Nucleus accumbens (tissue), 56 donors: Measurements from ENCODE around the gene PPFIBP1.
"Not testable (repeated sequence)": the region's sequence is repeated elsewhere in the genome, so short reads cannot be mapped to it uniquely, and the experiment has no call there.

ENCODE experiments used
- DNase-seq, 56 donors: peaks; one replicate each; lab custom pipeline; 2025; lab: John Stamatoyannopoulos, UW

PPFIBP1 gene

GRCh38 chr12:27537855-27538675 is 14.1 kb downstream of the PPFIBP1 start:
- no peak for DNase-seq

DNA sequence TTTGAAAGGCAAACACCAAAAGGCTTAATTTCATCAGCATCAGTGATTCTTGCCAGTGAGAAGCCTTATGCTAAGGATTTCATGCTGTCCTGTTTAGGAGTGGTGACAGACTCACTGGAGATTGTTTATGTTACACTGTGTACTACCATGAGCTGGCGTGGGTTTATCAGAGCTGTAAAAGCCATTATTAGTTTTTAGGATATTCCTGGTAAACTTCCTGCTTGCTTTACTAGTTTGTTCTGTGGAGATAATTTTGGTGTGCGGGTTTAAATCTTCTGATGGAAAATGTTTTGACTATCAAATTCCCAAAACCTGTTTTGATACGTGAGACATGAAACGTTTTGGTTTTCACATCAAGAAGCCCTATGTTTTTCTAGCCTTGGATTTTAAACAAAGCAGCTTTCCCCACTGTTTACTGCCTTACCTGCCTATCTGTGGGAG is 15.2 kb downstream of the PPFIBP1 start:
- no peak for DNase-seq

GRCh38 chr12:27541031-27541719 is 17.2 kb downstream of the PPFIBP1 start:
- DNase-seq = no peak

DNA sequence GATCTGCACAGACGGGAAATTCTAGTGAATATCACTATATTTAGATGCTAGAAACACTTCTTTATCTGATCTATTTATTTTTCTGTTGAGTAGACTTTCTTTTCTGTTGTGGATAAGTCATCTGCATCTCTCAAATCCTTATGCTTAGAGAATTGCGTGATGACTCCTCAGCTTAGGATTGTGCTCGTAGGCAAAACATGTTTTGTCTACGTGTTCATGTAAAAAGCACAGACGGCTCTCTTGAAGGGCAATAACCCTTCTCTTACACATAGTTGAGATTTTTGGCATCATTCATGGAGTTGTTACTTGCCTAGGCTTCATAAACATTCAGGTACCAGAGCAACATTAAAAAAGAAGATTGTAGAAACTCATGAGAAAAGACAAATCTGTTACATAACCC is 18.6 kb downstream of the PPFIBP1 start:
- DNase-seq = no peak

DNA sequence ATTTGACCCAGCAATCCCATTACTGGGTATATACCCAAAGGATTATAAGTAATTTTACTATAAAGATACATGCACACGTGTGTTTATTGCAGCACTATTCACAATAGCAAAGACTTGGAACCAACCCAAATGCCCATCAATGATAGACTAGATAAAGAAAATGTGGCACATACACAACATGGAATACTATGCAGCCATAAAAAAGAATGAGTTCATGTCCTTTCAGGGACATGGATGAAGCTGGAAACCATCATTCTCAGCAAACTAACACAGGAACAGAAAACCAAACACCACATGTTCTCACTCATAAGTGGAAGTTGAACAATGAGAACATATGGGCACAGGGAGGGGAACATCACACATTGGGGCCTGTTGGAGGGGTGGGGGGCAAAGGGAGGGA is 20.9 kb downstream of the PPFIBP1 start:
- DNase-seq = not testable (repeated sequence)

- no peak for DNase-seq
Measured at GRCh38 chr12:27545665-27546064, 21.7 kb downstream of the PPFIBP1 start.

GRCh38 chr12:27547592-27547991 is 23.6 kb downstream of the PPFIBP1 start:
- no peak for DNase-seq

GRCh38 chr12:27548301-27549199 is 24.5 kb downstream of the PPFIBP1 start:
- DNase-seq = no peak

GRCh38 chr12:27549236-27549800 is 25.3 kb downstream of the PPFIBP1 start:
- no peak for DNase-seq

- DNase-seq = peak in 20 of 56 donors; percentile 5 to 62 (median 18)
Measured at GRCh38 chr12:27549801-27550652, 26.0 kb downstream of the PPFIBP1 start.

DNA sequence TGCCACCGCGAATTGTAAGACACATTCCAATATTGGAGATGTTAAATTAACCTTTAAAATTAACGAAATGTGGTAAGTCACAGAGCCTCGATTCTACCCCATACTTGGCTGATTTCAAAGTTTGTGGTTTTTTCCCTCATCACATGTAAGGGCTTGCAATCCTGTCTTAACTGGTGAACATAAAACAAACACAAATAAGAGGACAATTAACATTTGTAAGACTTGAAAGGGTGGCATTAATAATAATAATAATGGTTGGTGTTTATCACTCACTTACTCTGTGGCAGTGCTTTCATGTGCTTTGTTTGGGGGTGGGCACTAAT is 26.6 kb downstream of the PPFIBP1 start:
- DNase-seq = no peak

- DNase-seq = no peak
Measured at GRCh38 chr12:27551172-27551840, 27.3 kb downstream of the PPFIBP1 start.

GRCh38 chr12:27552235-27552634 is 28.2 kb downstream of the PPFIBP1 start:
- peak in 4 of 56 donors; percentile 14 to 21 (median 16) for DNase-seq

DNA sequence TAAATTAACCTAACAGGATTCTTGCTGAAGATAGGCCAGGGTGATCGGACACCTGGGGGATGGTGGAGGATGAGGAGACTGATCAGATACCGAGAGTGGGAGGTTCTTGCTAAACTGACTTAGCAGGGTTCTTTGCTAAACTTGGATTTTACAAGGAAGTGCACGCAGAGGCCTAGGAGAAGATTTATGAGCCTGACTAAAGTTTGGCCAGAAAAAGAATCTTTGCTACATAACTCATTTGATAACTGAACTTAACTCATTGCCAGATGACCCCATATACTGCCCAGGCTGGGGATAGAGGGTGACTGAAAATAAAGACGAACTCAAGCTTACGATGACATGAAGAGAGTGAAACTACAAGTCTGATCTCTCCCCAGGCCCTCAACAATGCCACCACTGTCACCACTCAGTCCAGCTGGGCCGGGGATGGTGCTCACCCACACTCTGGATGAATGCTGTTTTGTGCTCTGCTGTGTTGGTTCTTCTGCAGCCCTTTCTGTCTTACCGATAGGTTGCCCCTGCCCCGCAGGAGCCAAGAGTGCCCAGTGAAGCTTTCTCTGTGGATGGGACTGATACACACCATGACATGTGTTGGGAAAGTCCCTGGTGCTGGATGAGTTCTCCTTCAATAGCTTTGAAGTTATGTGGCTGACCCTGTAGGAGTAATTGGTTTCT is 29.0 kb downstream of the PPFIBP1 start:
- peak in 53 of 56 donors; percentile 28 to 93 (median 78) for DNase-seq

DNA sequence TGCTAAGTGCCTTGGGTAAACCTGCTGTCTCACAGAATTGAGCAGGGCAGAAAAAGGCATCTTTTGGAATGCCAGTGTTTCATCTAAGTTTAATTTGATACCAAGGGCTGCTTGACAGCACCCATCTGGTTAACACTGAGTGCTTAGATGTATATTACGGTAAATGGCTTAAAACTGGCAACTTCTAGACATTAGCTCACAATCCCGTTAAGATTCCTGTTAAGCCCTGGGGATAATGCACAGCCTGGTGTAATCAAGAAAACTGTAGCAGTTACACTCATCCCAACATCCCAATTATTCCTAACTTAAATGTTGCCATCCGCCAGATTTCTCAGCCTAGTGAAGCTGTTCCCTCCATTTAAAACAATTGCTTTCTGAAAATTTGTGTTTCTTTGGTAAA is 29.9 kb downstream of the PPFIBP1 start:
- peak in 1 of 56 donors; percentile 55 for DNase-seq

DNA sequence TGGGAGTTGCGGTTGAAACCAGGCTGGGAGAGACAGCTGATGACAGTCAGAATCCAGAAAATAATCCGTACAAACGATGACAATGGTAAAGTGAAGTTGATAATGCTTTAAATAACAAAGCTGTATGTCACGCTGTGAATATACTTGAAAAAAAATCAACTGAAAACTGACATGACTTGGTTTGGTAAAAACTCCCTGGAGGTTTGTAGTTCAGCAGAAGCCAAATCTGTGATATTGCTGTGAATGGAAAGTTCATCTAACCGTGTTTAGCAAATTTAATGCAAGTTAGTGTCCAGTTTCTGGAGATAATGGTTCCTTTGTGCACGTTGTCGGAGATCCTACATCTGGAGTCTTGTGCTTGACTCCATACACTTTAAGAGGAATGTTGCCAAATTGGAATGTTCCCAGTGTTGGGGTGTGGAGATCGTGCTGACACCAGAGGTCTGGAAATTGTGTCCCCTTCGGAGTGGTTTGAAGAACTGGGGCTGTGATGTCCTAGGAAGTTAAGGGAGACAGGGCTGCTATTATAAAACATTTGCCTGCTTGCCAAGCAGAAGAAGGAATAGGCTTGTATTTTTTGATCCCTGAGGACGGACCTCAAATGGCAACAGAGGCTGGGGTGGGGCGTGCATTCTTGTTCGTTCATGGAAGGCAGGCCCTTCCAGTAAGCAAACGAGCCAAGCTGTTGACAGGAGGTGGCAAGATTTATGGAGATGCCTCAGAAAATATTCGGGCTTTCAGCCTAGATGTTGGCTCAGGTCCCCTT is 30.6 kb downstream of the PPFIBP1 start:
- DNase-seq = peak in 41 of 56 donors; percentile 4 to 86 (median 48)

GRCh38 chr12:27555361-27555760 is 31.4 kb downstream of the PPFIBP1 start:
- DNase-seq = no peak
